MM.1S (cell line): ENCODE measurements around the gene PSMB10.

Experiments
- DNase-seq: peaks from one replicate; pipeline ENCODE4 v3.0.0-alpha.2; 2015
- H2AFZ ChIP-seq: fragments of 300-600 bp; sonication (generic); 2 replicates; pipeline ENCODE4 v1.6.0; 2016; ENCODE audit warnings: antibody characterized with exemption, low read length
- H3F3A ChIP-seq: fragments of 300-600 bp; sonication (generic); 2 replicates; pipeline ENCODE4 v1.6.1; 2016; ENCODE audit warnings: mild to moderate bottlenecking, antibody characterized with exemption, low read length, moderate library complexity, mixed read lengths; ENCODE audit not compliant: insufficient read depth
- H3K27ac ChIP-seq: fragments of 300-600 bp; sonication (generic); 2 replicates; pipeline ENCODE4 v1.5.1; 2016; ENCODE audit warnings: mild to moderate bottlenecking, low read length
- H3K27me3 ChIP-seq: fragments of 300-600 bp; sonication (generic); replicated peaks from 2 replicates; pipeline ENCODE4 v1.6.0; 2016; ENCODE audit warnings: low read length; ENCODE audit not compliant: insufficient read depth
- H3K36me3 ChIP-seq: fragments of 300-600 bp; sonication (generic); replicated peaks from 2 replicates; pipeline ENCODE4 v1.6.1; 2016; ENCODE audit warnings: mild to moderate bottlenecking, low read length, mixed read lengths; ENCODE audit not compliant: insufficient read depth
- H3K4me1 ChIP-seq: fragments of 300-600 bp; sonication (generic); 2 replicates; pipeline ENCODE4 v1.6.1; 2016; ENCODE audit warnings: low read length, mixed read lengths
- H3K4me2 ChIP-seq: fragments of 300-600 bp; sonication (generic); 2 replicates; pipeline ENCODE4 v1.6.0; 2016; ENCODE audit warnings: low read depth, low read length
- H3K4me3 ChIP-seq: fragments of 300-600 bp; sonication (generic); 2 replicates; pipeline ENCODE4 v1.5.1; 2016; ENCODE audit warnings: low read length, mixed read lengths
- H3K79me2 ChIP-seq: fragments of 300-600 bp; sonication (generic); 2 replicates; pipeline ENCODE4 v1.6.1; 2016; ENCODE audit warnings: mixed run types, low read length, mixed read lengths
- H3K9ac ChIP-seq: fragments of 300-600 bp; sonication (generic); 2 replicates; pipeline ENCODE4 v1.6.1; 2016; ENCODE audit warnings: low read length, mixed read lengths
- H3K9me2 ChIP-seq: fragments of 300-600 bp; sonication (generic); replicated peaks from 2 replicates; pipeline ENCODE4 v1.6.1; 2016; ENCODE audit warnings: mild to moderate bottlenecking, low read length, mixed read lengths; ENCODE audit not compliant: insufficient read depth
- H3K9me3 ChIP-seq: fragments of 300-600 bp; sonication (generic); replicated peaks from 2 replicates; pipeline ENCODE4 v1.6.1; 2016; ENCODE audit warnings: mild to moderate bottlenecking, low read length, mixed read lengths; ENCODE audit not compliant: insufficient read depth
- H4K20me1 ChIP-seq: fragments of 300-600 bp; sonication (generic); 2 replicates; pipeline ENCODE4 v1.6.1; 2016; ENCODE audit warnings: mild to moderate bottlenecking, low read length, moderate library complexity, mixed read lengths; ENCODE audit not compliant: insufficient read depth
- CTCF ChIP-seq: fragments of 300-600 bp; sonication (generic); IDR thresholded peaks from 2 replicates; pipeline ENCODE4 v1.5.1; 2016; ENCODE audit warnings: antibody characterized with exemption, low read length, mixed read lengths
- EZH2 ChIP-seq: fragments of 300-600 bp; sonication (generic); optimal IDR thresholded peaks from 2 replicates; pipeline ENCODE3; 2017; ENCODE audit warnings: low read depth, mild to moderate bottlenecking, antibody characterized with exemption, low read length, mixed read lengths
- EZH2phosphoT487 ChIP-seq: fragments of 300-600 bp; sonication (generic); IDR thresholded peaks from 2 replicates; pipeline ENCODE4 v1.6.1; 2018; ENCODE audit warnings: antibody characterized with exemption, low read length

PSMB10 gene

GRCh38 chr16:67934306-67935100 lies 2.1 kb downstream of the PSMB10 start:
- Histone ChIP-seq H3K36me3 (no peaks in the 10 kb centered on the region; the same call in 1 of the 2 replicates), H4K20me1 (no peaks in the 10 kb centered on the region), H3F3A (peaks cover 16% of the 10 kb centered on the region), H3K4me1 (peaks cover 15% of the 10 kb centered on the region), H3K9ac (peak overlapping the region; percentile 53; the same call in 1 of the 2 replicates), H3K4me2 (peak overlapping the region; percentile 94), H3K27ac (no peak overlapping the region), H3K4me3 (peak overlapping the region; percentile 99), H3K27me3 (no peaks in the 10 kb centered on the region), H2AFZ (no peak overlapping the region), H3K9me3 (no peaks in the 10 kb centered on the region), H3K9me2 (no peaks in the 10 kb centered on the region), H3K79me2 (peaks cover 30% of the 10 kb centered on the region)
- no peak for DNase-seq
- TF ChIP-seq EZH2 (no peak), CTCF (no peak), EZH2phosphoT487 (no peak)

- peaks cover 16% of the 10 kb centered on the region for H3F3A ChIP-seq
- no peak overlapping the region for H3K4me2 ChIP-seq
- H3K36me3 ChIP-seq, result no peaks in the 10 kb centered on the region
Observed at GRCh38 chr16:67933805-67934204, 2.8 kb downstream of the PSMB10 start.

GRCh38 chr16:67932462-67932840 lies 4.2 kb downstream of the PSMB10 start:
- peaks cover 29% of the 10 kb centered on the region for H3K79me2 ChIP-seq
- H3F3A ChIP-seq, result peaks cover 14% of the 10 kb centered on the region
- no peak overlapping the region for H3K4me2 ChIP-seq
- no peaks in the 10 kb centered on the region for H3K9me2 ChIP-seq
- no peaks in the 10 kb centered on the region for H4K20me1 ChIP-seq
- H3K27me3 ChIP-seq, result no peaks in the 10 kb centered on the region
- no peak overlapping the region for H2AFZ ChIP-seq
- TF ChIP-seq CTCF (no peak), EZH2 (no peak), EZH2phosphoT487 (no peak)
- DNase-seq, result no peak
- H3K4me1 ChIP-seq, result peaks cover 13% of the 10 kb centered on the region
- H3K36me3 ChIP-seq, result no peaks in the 10 kb centered on the region
- no peak overlapping the region for H3K27ac ChIP-seq
- no peak overlapping the region for H3K9ac ChIP-seq
- no peak overlapping the region for H3K4me3 ChIP-seq
- H3K9me3 ChIP-seq, result no peaks in the 10 kb centered on the region

More at GRCh38 chr16:67933805-67934204, 2.8 kb downstream of the PSMB10 start:
- Histone ChIP-seq H3K27me3 (no peaks in the 10 kb centered on the region), H3K4me1 (peaks cover 15% of the 10 kb centered on the region), H3K9me3 (no peaks in the 10 kb centered on the region), H3K27ac (no peak overlapping the region), H3K9ac (no peak overlapping the region), H4K20me1 (no peaks in the 10 kb centered on the region), H3K9me2 (no peaks in the 10 kb centered on the region), H3K4me3 (no peak overlapping the region), H3K79me2 (peaks cover 30% of the 10 kb centered on the region), H2AFZ (no peak overlapping the region)
- TF ChIP-seq CTCF (no peak), EZH2 (no peak), EZH2phosphoT487 (no peak)
- DNase-seq, result no peak
